ENCODE measurements around the gene JAM3. TPM values are rescaled to one million over a fixed set of nuclear protein-coding genes. Genes with fewer than 3 reads are reported as not detected.

JAM3 gene
- total RNA-seq, 2 donors from 2014 or later, result 35.8 to 41.8 TPM

GRCh38 chr11:134041349-134041748 lies 27.5 kb upstream of the JAM3 start:
- Mint-ChIP-seq H3K4me1 (peaks cover 20% of the 10 kb centered on the region), H3K27me3 (ENCODE audit: insufficient read depth) (peaks cover 8% of the 10 kb centered on the region), H3K4me3 (no peak overlapping the region), H3K36me3 (ENCODE audit: low read depth) (no peaks in the 10 kb centered on the region), H3K9me3 (no peaks in the 10 kb centered on the region), H3K27ac (no peak overlapping the region)
- H3K9ac ChIP-seq (ENCODE audit: extremely low read depth, low read length, poor library complexity, severe bottlenecking), result no peak overlapping the region
- H3K27me3 ChIP-seq (ENCODE audit: control insufficient read depth, insufficient read depth, low read length, poor library complexity, severe bottlenecking), result no peaks in the 10 kb centered on the region
- H3K36me3 ChIP-seq (ENCODE audit: control insufficient read depth, insufficient read depth, low read length), result no peaks in the 10 kb centered on the region
- H3K4me1 ChIP-seq (ENCODE audit: control insufficient read depth, insufficient read depth, low read length), result no peaks in the 10 kb centered on the region
- DNase-seq, result no peak
- no peak for TF ChIP-seq CTCF (conservative IDR thresholded peaks at IDR 0.05)
- WGBS, 2 experiments (ENCODE audit: insufficient coverage in 1 of 2, insufficient read length in 1 of 2), result 92 to 94% methylated on average over 6 to 8 of the region's 8 CpGs
- H3K9me3 ChIP-seq (ENCODE audit: control insufficient read depth, low read length), result no peaks in the 10 kb centered on the region
- no peak overlapping the region for H3K27ac ChIP-seq (ENCODE audit: low read depth, low read length)
- no peak overlapping the region for H3K4me3 ChIP-seq (ENCODE audit: low read length)

GRCh38 chr11:134041791-134042696 lies 26.8 kb upstream of the JAM3 start:
- Histone ChIP-seq H3K9me3 (ENCODE audit: control insufficient read depth, low read length) (no peaks in the 10 kb centered on the region), H3K9ac (ENCODE audit: extremely low read depth, low read length, poor library complexity, severe bottlenecking) (no peak overlapping the region), H3K27ac (ENCODE audit: low read depth, low read length) (no peak overlapping the region), H3K4me3 (ENCODE audit: low read length) (no peak overlapping the region), H3K4me1 (ENCODE audit: control insufficient read depth, insufficient read depth, low read length) (no peaks in the 10 kb centered on the region), H3K27me3 (ENCODE audit: control insufficient read depth, insufficient read depth, low read length, poor library complexity, severe bottlenecking) (no peaks in the 10 kb centered on the region), H3K36me3 (ENCODE audit: control insufficient read depth, insufficient read depth, low read length) (no peaks in the 10 kb centered on the region)
- DNase-seq, result no peak
- no peak for TF ChIP-seq CTCF (conservative IDR thresholded peaks at IDR 0.05)
- H3K4me1 Mint-ChIP-seq, result peaks cover 20% of the 10 kb centered on the region
- no peaks in the 10 kb centered on the region for H3K9me3 Mint-ChIP-seq
- 90 to 91% methylated on average over 16 to 30 of the region's 30 CpGs for WGBS, 2 experiments (ENCODE audit: insufficient coverage in 1 of 2, insufficient read length in 1 of 2)
- H3K36me3 Mint-ChIP-seq (ENCODE audit: low read depth), result no peaks in the 10 kb centered on the region
- peaks cover 11% of the 10 kb centered on the region for H3K27me3 Mint-ChIP-seq (ENCODE audit: insufficient read depth)
- no peak overlapping the region for H3K4me3 Mint-ChIP-seq
- no peak overlapping the region for H3K27ac Mint-ChIP-seq

GRCh38 chr11:134043821-134044420 lies 25.0 kb upstream of the JAM3 start:
- H3K27ac Mint-ChIP-seq, result no peak overlapping the region
- no peaks in the 10 kb centered on the region for H3K36me3 Mint-ChIP-seq (ENCODE audit: low read depth)
- H3K9me3 Mint-ChIP-seq, result no peaks in the 10 kb centered on the region
- peaks cover 11% of the 10 kb centered on the region for H3K4me1 Mint-ChIP-seq
- no peak for TF ChIP-seq CTCF (conservative IDR thresholded peaks at IDR 0.05)
- WGBS, 2 experiments (ENCODE audit: insufficient coverage in 1 of 2, insufficient read length in 1 of 2), result 96 to 98% methylated on average over 5 to 9 of the region's 9 CpGs
- H3K36me3 ChIP-seq (ENCODE audit: control insufficient read depth, insufficient read depth, low read length), result no peaks in the 10 kb centered on the region
- H3K4me3 Mint-ChIP-seq, result no peak overlapping the region
- H3K27me3 Mint-ChIP-seq (ENCODE audit: insufficient read depth), result peaks cover 11% of the 10 kb centered on the region
- no peak overlapping the region for H3K4me3 ChIP-seq (ENCODE audit: low read length)
- no peaks in the 10 kb centered on the region for H3K27me3 ChIP-seq (ENCODE audit: control insufficient read depth, insufficient read depth, low read length, poor library complexity, severe bottlenecking)
- H3K27ac ChIP-seq (ENCODE audit: low read depth, low read length), result no peak overlapping the region
- H3K4me1 ChIP-seq (ENCODE audit: control insufficient read depth, insufficient read depth, low read length), result no peaks in the 10 kb centered on the region
- no peak for DNase-seq
- H3K9me3 ChIP-seq (ENCODE audit: control insufficient read depth, low read length), result no peaks in the 10 kb centered on the region
- no peak overlapping the region for H3K9ac ChIP-seq (ENCODE audit: extremely low read depth, low read length, poor library complexity, severe bottlenecking)

All from endodermal cell (in vitro differentiated cells).